HL-60 (cell line): ENCODE data around the gene LRMDA.

Source experiments
- DNase-seq, 2 experiments: peaks; one replicate each; pipeline ENCODE4 v3.0.0-alpha.2; 2010 to 2020; ENCODE audit warnings: low read depth in 1 of 2, low spot score in 1 of 2
- H3K27ac ChIP-seq: fragments of 250-450 bp; sonication (Bioruptor Pico); replicated peaks from 2 replicates; pipeline ENCODE4 v1.5.1; 2020; ENCODE audit warnings: mild to moderate bottlenecking, moderate library complexity
- H3K27me3 ChIP-seq: fragments of 250-450 bp; sonication (Bioruptor Pico); 2 replicates; pipeline ENCODE4 v1.5.1; 2021; ENCODE audit warnings: mild to moderate bottlenecking, moderate library complexity; ENCODE audit not compliant: insufficient read depth, poor library complexity, severe bottlenecking
- H3K4me3 ChIP-seq: replicated peaks from 2 replicates; pipeline ENCODE4 v1.5.1; 2011; ENCODE audit warnings: mild to moderate bottlenecking, control low read depth, low read length; ENCODE audit not compliant: insufficient read depth
- GABPA ChIP-seq: IDR thresholded peaks from 2 replicates; pipeline ENCODE4 v1.6.1; 2012; ENCODE audit warnings: low read depth
- POLR2AphosphoS5 ChIP-seq: IDR thresholded peaks from 2 replicates; pipeline ENCODE4 v1.6.1; 2012; ENCODE audit warnings: low read depth
- REST ChIP-seq: IDR thresholded peaks from 2 replicates; pipeline ENCODE4 v1.6.1; 2012; ENCODE audit warnings: low read depth; ENCODE audit not compliant: insufficient replicate concordance
- SPI1 ChIP-seq: IDR thresholded peaks from 2 replicates; pipeline ENCODE4 v1.6.1; 2012; ENCODE audit warnings: low read depth, mild to moderate bottlenecking, borderline replicate concordance
- TF ChIP-seq, protein P1 (sequence below): IDR thresholded peaks from one replicate; pipeline ENCODE4 v1.5.1; 2011; ENCODE audit warnings: low read length, control low read depth, inconsistent platforms; ENCODE audit not compliant: insufficient read depth

LRMDA gene

DNA sequence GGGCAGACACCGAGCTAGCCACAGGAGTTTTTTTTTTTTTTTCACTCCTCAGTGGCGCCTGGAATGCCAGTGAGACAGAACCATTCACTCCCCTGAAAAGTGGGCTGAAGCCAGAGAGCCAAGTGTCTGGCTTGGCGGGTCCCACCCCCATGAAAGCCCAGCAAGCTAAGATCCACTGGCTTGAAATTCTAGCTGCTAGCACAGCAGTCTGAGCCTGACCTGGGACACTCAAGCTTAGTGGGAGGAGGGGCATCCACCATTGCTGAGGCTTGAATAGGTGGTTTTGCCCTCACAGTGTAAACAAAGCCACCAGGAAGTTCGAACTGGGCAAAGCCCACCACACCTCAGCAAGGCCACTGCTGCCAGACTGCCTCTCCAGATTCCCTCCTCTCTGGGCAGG lies 144.5 kb downstream of the LRMDA start:
- H3K4me3 ChIP-seq: no peak overlapping the region
- H3K27me3 ChIP-seq: no peaks in the 10 kb centered on the region
- H3K27ac ChIP-seq: no peak overlapping the region
- DNase-seq: no peak
- TF ChIP-seq SPI1: no peak
- no peak for TF ChIP-seq POLR2AphosphoS5
- TF ChIP-seq, protein P1, sequence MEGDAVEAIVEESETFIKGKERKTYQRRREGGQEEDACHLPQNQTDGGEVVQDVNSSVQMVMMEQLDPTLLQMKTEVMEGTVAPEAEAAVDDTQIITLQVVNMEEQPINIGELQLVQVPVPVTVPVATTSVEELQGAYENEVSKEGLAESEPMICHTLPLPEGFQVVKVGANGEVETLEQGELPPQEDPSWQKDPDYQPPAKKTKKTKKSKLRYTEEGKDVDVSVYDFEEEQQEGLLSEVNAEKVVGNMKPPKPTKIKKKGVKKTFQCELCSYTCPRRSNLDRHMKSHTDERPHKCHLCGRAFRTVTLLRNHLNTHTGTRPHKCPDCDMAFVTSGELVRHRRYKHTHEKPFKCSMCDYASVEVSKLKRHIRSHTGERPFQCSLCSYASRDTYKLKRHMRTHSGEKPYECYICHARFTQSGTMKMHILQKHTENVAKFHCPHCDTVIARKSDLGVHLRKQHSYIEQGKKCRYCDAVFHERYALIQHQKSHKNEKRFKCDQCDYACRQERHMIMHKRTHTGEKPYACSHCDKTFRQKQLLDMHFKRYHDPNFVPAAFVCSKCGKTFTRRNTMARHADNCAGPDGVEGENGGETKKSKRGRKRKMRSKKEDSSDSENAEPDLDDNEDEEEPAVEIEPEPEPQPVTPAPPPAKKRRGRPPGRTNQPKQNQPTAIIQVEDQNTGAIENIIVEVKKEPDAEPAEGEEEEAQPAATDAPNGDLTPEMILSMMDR: no peak

DNA sequence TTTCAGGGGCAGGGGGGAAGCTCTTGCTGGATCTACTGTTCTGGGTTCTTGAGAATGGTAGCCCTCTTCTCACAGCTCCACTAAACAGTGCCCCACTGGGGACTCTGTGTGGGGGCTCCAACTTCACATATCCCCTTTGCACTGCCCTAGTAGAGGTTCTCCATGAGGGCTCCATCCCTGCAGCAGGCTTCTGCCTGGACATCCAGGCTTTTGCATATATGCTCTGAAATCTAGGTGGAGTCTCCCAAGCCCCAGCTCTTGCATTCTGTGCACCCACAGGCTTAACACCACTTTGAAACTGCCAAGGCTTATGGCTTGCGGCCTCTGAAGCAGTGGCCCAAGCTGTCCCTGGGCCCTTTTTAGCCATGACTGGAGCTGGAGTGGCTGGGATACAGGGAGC lies 150.7 kb downstream of the LRMDA start:
- Histone ChIP-seq H3K27ac (no peak overlapping the region), H3K27me3 (no peaks in the 10 kb centered on the region), H3K4me3 (no peak overlapping the region)
- TF ChIP-seq GABPA (no peak), POLR2AphosphoS5 (no peak), SPI1 (no peak), REST (no peak)
- TF ChIP-seq, protein P1: no peak
- no peak for DNase-seq

- no peak overlapping the region for H3K27ac ChIP-seq
- H3K4me3 ChIP-seq: no peak overlapping the region
- TF ChIP-seq, protein P1: no peak
- TF ChIP-seq POLR2AphosphoS5 (no peak), REST (no peak), SPI1 (no peak), GABPA (no peak)
- H3K27me3 ChIP-seq: no peaks in the 10 kb centered on the region
- no peak for DNase-seq
Observed at GRCh38 chr10:75585294-75585693, 153.9 kb downstream of the LRMDA start.

GRCh38 chr10:75586814-75587213 lies 155.4 kb downstream of the LRMDA start:
- TF ChIP-seq GABPA (no peak), REST (no peak), SPI1 (no peak), POLR2AphosphoS5 (no peak)
- TF ChIP-seq, protein P1: no peak
- H3K27me3 ChIP-seq: no peaks in the 10 kb centered on the region
- no peak overlapping the region for H3K27ac ChIP-seq
- no peak for DNase-seq
- no peak overlapping the region for H3K4me3 ChIP-seq
